NK-92 treated with Interleukin-12 subunit alpha and Interleukin-12 subunit beta, amount 100 ng/mL, for 24 hours (cell line): ENCODE data around the gene SEPTIN10.

Source experiments
- DNase-seq: peaks from one replicate; lab custom pipeline; 2025; lab: John Stamatoyannopoulos, UW

Gene SEPTIN10

DNA sequence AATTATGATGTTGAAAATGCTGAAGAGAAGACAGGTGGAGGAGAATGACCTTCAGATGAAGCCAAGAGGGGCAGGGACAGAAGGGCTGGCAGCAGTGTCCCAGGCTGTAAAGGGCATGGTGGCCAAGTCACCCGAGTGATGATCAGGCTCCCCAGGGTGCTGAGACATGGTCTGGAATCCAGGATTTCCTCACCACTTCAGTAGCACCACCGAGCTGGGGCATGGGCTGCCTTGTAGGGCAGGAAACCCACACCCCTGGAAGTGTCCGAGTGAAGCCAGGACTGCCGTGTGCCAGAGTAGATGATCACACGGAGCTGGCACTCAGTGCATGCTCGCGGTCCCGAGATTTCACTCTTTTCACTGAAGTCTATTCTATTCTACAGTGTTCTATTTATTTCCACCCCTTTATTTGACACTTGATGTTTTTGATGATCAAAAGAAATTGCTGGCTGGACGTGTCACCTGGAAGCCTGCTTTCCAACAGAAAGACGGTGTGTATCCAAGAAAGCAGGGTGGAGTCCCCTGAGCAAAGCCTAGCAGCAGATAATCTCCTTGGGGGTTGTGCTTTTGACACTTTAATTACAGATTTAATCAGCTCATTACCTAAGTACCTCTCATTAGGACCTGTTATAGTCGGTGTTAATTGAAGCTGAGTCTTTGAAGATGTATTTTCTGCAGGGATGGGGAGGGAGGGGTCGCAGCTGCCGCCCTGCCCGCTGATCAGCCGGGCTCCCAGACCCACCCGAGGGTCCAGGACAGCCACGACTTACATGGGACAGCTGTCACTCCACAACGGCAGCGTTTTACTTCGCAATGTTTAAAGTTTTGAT is 92.3 kb downstream of the SEPTIN10 start:
- DNase-seq: no peak

DNA sequence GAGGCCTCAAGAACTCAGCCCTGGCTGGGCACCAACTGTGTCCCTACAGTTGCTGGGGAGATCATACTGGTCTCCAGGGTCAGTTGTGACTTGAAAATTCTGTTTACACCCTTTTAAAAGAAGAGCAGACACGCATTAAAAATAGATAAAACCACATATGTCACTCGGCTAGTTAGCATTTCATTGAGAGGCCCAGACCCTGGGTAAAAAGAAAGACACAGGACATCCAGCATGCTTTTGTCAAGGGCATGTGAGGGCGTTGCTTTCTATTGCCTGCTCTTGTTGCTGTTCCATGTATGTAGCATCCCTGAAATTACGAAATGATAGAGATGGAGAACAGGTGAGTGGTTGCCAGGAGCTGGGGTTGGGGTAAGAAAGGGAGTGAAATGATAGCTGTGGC is 94.3 kb downstream of the SEPTIN10 start:
- no peak for DNase-seq

DNA sequence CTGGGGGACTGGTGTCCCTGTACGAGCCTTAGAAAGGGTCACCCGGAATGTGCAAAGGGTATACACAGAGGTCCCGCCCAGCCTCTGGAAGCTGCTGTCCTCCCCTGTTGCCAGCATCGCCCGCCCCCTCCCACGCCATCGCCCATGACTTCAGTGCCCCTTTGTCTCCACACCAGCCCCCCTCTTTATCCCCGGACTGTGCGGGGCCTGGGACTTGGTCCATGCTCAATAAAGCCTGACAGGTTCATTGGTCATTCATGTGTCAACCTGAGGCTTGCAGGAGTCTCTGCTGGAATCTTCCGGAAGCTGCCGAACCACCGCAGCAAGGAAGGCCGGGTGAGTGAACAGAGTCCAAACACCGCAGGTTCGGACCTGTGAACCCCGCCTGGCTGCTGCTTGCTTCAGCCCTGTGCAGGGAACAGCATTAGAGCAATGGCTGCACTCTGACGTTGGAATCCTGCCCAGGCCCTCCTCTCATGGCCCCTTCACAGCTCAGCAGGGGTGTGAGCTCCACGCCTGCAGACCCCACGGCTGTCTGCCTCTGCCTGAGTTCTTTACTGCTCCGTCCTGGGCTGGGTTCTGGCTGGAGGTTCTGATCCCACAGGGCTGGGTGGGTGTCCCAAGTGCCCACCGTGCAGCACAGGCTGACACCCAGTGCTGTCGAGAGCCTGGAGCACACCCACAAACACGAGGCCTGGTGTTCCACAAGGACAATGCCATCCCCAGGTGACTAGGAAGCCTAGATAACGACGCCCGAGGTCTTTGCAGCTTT is 96.5 kb downstream of the SEPTIN10 start:
- no peak for DNase-seq

DNA sequence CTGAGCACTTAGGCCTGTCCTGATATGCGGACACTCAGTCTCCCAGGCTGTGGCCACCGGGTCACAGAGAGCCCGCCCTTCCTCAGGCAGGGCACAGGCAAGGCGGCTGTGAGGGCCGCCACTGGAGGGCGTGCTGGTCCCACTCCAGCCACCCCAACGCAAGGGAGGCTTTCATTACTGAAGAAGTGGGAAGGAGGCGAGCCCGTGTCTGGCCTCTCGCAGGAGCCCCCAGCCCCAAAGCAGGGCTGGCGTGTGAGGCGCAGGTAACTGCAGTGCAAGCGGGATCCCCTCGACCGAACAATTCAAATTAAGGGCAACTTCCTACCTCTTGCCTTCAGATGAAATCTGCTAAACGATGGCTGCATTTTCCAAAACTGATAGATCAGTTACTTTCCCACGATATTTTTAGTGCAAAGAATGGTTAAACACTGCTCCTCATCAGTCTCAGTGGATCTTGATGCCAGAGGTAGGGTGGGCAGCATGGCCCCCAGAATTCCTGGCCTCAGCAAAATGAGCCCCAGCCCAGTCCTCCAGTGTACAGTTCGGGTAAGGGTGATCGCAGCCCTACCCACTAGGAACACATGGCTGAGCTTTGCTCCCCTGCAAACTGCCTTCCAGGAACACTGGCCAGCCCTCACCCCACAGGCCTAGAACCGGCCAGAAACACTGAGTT is 97.2 kb downstream of the SEPTIN10 start:
- no peak for DNase-seq

DNA sequence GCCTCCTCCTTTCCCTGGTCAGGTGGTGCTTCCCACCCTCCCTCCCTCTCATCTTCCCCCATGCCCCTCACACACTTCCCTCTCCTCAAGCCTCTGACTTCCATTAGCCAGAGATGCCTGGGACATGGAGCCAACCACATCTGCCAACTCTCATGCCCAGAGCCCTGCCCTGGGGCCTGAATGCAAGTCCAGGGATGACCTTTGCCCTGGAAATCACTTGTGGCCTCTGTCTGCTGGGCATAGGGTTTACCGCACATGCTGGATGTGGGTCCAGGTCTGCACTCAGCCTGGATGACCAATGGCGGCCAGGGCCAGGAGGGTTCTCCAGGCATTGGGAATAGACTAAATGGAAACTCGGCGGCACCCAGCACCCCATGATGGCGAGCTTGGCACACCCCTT is 98.9 kb downstream of the SEPTIN10 start:
- no peak for DNase-seq

DNA sequence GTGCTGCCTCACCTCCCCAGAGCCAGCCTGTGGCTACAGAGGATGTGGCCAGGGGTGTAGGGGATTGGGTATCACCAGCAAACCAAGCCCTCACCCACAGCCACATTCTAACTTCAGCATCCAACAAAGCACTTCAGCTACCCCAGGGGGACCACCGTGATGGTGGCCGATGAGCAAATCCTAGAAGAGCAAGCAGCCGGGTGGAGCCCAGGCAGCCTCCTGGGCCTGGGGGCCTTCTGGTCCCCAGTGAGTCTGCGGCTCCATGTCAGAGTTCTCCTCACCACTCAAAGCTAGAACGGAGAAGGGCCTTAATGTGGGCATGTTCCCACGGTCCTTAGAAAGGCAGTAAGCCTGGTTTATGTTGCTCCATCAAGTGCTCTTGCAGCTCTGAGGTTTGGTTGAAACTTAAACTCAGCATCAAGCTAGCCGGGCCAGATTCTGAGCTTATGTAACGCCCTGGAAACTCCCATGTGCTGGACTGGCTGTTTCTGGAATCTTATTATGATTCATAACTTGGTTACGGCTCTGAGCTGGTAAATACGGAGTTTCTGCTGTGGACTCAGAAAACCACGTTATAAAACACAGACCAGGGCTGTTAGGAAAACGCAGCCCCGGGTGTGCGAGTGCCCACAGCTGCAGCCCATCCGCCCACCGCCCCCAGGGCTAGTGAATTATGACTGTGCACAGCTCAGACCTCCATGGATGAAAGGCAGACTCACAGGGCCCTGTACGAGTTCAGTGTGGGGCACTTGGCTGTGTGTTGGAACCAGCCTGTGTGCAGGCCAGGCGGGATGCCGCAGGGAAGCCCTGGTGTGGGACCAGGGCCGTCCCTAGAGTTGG is 99.8 kb downstream of the SEPTIN10 start:
- peak; percentile 32 for DNase-seq

DNA sequence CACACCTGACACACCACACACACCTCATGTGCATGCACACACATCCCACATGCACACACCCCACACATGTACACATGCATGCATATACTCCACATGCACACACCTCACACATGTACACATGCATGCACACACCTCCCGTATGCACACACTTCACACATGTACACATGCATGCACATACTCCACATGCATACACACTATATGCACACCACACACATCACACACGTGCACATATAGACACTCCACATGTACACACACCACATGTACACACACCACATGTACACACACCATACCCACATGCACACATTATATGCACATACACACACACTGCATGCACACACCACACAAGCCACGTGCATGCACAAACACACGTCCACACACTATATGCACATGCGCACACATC is 100.5 kb downstream of the SEPTIN10 start:
- no peak for DNase-seq

DNA sequence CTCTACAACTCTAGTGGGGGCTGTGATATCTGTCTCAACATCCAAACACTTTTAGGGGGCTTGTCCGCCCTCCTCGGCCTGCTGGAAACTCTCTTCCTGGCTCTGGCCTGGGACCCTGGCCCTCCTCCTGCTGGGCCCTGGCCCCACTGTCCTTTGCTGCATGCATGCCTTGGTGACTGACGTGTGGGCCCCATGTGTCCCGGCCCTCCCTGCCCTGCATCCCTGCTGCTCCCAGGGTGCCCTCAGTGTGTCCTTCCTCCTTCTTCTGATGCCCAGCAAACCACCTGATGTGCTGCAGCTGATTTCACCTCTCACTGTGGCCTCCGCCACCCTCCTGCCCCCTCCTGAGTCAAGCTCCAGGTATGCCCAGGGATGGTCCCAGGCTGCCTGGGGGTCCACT is 101.7 kb downstream of the SEPTIN10 start:
- DNase-seq: no peak

DNA sequence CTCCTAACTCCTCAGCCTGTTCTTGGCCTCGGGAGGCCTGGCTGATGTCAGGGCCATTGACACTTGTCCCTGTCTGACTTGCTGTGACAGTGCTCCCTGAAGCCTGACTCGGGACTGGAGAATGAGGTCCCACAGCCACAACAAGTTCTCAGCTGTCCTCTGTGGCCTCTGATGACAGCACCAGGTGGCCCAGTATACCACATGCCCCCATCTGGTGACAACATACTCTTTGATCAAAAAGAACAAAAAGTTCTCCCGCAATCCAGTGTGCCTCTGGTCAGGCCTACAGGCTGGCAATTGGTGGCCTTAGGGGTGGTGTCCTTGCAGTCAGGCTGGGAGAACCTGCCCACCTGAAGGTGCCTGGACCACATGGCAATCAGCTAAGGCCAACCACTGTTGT is 102.6 kb downstream of the SEPTIN10 start:
- DNase-seq: no peak

DNA sequence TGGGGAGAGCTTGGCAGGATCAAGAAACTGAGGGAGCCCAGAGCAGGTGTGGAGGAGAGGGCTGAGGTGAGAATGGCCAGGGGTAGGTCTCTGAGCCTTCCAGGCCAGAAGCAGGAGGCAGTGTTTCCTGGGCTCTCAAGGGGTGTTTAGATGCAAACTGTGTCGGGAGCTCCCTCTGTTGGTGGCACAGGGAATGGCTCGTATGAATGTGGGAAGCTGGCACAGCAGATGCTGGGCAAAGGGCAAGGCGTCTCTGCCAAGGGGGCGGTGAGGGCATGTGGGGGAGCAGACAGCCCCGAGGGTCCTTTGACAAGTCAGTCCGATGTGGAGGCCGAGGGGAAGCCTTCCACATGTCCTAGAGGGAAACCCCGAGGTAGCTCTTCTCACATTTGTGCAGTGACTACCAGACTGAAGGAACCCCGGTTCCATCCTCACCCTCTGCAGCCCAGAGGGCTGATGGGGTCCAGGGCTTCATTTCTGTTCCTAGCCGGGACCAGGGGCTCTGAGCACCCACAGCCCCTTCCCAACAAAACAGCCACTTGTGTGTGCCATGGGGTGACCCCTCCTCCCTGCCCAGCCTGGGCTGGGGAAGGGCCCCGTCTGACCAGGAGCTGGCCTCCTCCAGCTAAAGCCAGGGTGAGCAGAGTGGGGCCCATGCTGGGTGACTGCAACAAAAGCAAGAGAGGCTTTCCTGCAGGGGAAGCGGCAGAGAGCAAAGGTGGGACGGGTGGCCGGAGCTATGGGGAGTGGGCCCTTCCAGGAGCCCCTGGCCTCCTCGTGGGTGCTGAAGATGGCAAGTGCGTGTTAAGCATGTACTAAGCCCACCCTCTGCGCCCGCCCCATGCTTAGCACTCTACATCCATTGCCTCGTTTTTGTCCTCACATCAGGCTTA is 103.4 kb downstream of the SEPTIN10 start:
- peak; percentile 42 for DNase-seq

DNA sequence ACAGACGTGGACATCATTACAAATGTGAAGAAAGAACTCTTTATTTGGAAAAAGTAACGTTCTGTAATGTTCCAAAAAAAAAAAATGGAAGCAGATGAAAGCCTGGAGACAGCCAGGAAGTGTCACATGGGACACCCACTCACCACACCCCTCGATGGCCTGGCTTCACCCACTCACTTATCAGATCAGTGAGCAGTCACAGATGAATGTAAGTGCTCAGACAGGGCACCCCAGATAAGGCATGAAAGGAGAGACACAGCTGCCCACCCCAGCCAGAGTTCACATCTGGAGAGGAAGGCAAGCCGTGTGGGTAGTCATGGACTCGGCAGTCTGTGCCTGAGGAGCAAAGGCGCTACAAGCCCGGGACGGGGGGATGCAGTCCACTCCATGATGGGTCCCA is 105.2 kb downstream of the SEPTIN10 start:
- no peak for DNase-seq

DNA sequence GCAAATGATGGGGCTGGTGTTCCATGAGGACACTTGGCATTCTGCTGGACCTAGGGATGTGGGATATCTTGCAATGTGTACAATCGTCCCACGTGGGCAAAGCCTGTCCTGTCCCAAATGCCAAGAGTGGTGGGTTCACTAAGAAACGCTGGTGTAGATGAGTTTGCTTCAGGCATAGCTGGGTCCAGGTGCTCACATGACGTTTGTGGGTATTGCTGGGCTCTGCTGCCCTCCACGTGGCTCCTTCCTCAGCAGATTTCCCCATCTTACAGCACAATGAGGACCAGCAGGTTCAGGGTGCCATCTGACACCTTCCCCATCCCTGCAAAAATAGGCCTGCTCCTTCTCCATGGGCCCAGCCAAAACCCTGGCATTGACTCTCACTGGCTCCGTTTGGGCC is 105.9 kb downstream of the SEPTIN10 start:
- no peak for DNase-seq

DNA sequence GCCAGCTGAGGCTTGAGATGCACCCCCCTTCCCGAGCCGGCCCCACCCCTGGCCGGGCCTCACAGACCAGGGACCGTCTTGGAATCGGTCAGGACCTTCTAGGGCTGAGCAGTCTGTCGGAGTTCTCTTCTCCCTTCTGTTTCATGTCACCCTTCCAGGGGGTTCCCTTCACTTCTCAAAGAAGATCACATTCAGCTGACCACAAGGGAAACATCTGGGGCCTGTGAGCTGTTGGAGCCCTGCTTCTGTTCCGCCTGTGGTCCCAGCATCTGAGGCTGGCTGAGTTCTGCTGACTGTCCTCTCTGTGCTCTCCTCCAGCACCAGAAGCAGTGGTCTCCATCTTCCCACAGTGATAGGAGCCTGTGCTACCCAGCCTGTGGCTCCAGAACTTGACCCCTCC is 106.5 kb downstream of the SEPTIN10 start:
- DNase-seq: no peak

DNA sequence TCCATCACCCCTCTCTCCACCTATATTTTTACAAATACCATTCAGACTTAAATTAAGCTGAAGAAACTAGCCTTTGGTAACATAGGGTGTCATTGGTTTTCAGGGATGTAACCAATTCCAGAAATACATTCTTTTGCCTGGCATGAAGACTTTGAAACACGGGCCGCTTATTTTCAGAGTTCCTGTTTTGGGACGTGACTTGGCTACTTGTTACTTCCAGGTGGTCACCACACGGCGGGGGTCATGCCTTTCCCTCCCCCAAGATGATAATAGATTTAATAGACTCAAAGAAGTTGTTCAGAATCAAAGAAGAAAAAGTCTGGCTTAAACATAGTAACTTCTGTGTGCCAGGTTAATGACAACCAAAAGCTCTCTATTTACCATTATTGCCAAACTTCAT is 110.6 kb downstream of the SEPTIN10 start:
- DNase-seq: no peak

DNA sequence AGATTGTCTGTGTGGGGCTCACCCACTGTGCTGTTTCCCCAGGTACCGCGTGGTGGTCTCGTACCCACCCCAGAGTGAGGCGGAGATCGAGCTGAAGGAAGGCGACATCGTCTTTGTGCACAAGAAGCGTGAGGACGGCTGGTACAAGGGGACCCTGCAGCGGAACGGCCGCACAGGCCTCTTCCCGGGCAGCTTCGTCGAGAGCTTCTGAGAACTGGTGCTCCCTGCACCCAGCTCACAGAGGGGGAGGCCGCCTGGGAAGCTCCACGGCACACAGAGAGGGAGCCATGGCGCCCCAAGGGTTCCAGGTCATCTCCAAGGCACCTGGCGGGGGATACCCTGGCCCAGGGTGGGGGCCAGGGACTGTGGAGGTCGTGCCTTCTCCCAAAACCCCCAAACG is 112.3 kb downstream of the SEPTIN10 start:
- DNase-seq: no peak

DNA sequence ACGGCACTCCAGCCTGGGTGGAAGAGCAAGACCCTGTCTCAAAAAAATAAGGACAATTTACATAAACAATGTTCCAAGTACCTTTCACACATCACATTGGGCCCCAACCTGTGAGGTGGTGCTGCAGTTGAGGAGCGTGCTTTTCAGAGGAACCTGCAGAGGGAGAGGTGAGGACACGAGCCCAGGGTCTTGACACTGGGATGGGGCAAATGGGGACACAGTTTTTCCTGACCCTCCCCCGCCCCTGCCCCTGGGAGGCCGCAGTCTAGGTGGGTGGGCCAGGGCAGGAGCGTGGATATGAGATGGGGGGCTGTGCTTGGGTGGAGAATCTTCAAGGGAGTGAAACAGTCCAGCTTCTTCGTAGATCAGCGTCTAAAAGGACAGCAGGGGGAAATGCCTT is 112.9 kb downstream of the SEPTIN10 start:
- DNase-seq: no peak

DNA sequence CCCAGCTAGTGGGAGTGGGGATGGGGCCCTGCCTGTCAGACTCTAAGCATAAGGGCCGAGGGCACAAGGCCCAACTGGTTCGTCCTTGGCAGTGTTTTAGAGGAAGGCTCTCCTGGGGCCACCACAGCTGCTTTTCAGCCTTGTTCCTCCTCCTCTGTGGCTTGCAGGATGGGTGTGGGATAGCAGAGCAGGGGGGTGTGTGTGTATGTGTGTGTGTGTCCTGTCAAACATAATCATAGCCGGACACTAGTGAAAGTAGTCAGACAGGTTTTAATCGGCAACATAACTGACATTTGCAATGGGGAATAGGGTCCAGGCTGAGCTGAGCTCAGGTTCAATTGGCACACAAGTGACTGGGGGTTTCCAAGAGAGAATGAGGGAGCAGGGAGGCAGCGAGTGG is 114.2 kb downstream of the SEPTIN10 start:
- DNase-seq: no peak

DNA sequence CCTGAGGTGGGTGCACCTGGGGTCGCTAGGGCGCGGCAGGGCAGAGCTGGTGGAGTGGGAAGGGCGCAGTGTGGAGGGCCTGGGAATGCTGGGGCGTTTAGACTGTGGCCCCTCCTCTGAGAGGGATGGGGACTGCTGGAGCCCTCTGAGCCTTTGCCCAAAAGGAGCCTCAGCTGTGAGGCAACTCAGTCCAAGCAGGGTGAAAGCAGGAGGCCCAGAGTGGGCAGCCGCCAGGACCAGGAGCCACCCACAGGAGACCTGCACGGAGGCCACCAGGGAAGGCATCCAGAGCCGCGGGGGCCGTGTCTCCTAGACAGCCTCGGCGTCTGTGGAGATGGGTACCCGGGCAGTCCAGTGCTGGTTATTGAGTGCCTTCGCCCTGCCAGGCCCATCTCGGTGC is 114.9 kb downstream of the SEPTIN10 start:
- DNase-seq: no peak

DNA sequence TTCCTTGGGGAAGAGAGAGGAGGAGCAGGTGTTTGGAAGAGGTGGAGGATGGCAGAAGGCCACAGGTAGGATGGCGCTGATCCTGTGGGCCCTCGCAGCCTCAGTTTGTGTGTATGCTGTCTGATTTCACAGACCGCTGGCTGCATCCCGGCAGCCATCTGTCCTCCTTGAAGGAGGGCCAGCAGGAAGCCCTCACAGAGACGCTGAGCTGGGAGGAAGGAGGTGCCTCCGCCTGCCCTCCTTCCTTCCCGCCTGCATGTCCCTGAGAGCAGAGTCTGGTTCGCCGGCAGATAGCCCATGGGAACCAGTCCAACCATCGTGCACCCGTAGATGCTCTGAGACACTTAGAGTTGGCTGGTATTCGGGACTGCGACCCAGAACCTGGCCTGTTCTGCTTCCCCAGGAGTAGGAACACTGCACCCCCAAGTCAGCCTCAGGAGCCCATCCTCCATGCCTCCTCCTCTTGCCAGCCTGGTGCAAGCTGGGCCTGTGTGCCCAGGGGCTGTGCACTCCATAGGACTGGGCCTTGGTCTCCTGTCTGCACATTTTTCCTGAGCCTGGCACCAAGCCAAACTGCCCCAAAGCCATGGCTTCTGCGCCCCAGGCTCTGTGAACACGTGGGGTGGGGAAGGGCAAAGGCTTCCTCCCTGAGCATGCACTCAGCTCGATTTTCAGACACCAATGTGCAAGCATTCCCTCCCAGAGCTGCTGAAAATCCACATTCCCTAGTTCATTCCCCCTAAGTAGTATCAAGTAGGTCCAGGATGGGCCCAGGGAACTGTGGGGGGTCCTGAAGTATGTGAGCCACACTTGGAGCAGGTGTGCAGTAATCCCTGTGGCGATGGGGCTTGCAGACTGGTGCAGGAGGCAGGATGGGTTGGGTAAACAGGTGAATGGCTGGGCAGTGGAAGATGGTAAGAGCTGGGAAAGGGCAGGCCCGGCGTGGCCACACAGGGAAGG is 115.6 kb downstream of the SEPTIN10 start:
- DNase-seq: no peak

DNA sequence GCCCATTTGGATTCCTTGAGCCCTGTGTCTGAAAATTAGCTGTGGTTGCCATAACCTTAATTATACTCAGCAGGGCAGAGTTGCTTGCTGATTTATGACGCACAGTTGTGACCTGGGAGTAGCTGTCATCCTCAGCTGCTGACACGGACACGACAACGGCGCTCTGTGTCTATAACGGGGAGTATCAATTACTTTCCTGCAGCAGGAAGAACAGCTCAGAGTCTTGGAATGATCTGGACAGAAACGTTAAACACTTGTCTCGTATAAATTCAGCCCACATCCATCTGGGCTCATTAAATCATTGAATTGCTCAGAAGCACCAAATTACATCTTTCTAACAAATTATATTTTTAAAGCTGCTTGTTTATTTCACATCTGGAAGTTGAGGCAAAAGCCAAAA is 116.3 kb downstream of the SEPTIN10 start:
- DNase-seq: no peak
